NCI-H1930 (cell line): ENCODE data around the gene ASPDH.

Experiments
- DNase-seq, 2 experiments: peaks; one replicate each; lab custom pipeline; 2025; lab: John Stamatoyannopoulos, UW

Gene ASPDH

DNA sequence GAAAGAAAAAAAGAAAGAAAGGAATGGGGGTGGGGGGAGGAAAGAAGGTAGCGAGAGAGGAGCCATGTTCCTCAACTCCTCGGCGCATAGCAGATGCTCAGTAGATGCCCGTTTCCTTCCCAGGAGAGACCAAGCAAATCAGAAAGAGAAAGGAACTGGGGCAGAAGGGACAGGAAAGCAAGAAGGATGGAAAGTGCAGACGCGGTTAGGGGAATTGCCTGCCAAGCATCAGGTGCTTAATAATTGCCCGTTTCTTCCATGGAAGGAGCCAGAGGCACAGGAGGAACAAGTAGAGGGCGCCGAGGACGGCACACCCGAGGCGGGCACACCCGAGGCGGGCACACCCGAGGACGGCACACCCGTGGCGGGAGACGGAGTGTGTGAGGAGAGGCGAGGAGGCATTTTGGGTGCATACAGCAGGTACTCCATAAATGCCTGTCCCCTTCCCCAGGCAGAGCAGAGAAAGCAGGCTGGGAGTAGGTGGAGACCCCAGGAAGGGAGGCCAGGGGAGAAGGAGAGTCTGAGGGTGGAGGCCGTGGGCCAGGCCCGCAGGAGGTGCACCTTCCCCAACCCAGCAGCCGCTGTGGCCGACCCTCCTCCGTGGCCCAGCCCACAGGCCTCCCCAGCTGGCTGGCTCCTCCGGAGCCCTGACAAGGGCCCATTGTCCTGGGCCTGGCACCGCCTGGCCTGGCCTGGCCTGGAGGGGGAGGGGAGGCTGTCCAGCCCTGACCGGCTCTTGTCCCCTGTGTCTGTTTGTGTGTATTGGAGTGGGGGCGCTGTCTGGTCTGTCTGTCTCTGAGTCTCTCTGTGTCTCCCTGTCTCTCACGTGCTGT is 17.3 kb downstream of the ASPDH start:
- DNase-seq = no peak

GRCh38 chr19:50495020-50495531 is 18.6 kb downstream of the ASPDH start:
- DNase-seq = no peak

DNA sequence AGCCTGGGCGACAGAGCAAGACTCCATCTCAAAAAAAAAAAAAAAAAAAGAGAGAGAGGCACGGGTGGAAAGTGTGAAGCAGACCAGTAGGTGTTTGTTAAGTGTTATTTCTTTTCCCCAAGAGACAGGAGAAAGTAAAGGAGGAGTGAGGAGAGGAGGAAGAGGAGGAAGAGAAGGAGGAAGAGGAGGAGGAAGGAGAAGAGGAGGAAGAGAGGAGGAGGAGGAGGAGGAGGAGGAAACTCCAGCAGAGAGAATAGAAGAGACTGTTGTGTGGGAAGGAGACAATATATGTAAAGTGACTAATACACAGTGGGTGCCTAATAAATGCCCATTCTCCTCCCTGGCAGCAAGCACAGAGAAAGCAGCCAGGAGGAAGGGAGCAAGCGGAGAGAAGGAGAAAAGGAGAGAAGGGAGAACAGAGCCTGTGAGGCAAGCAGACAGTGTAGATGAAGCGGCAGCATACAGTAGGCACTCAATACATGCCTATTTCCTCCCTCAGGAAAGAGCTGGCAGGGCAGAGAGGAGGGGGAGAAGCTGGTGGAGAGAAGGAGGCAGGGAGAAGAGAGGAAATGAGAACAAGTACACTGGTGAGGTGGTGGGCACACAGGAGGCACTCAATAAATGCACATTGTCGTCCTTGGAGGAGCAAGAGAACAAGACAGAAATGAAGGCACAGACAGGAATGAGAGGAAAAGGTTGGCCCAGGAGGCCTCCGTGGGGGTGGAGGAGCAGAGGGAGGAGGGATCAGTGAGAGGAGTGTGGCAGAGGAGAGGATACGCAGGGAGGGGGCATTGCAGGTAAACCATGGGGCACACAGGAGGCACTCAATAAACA is 19.3 kb downstream of the ASPDH start:
- DNase-seq = no peak

- no peak for DNase-seq
Observed at GRCh38 chr19:50493171-50493570, 20.5 kb downstream of the ASPDH start.

DNA sequence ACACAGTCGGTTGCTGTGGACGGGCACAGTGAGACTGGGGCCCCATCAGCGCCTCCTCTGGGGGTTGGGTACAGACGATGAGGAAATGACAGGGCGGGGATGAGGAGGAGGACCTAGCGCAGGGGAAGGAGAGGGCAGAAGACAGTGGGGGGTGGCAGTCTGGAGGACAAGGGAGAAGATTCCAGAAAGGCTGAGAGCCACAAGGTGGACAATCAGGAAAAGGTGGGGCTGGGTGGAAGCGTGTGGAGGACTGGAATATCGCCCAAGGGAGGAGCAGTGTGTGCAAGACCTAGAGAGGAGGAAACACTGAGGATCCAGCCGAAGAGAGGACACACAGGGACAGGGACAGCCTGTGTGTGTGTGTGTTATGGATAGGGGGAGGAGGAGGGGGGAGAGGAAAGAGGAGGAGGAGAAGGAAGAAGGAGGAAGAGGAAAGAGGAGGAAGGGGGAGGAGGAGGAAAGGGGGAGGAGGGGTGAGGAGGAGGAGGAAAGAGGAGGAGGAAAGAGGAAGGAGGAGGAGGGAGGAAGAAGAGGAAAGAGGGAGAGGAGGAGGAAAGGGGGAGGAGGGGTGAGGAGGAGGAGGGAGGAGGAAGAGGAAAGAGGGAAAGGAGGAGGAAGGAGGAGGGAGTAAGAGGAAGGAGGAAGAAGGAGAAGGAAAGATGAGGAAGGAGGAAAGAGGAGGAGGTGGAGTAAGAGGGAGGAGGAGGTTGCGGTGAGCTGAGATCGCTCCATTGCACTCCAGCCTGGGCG is 21.2 kb downstream of the ASPDH start:
- no peak for DNase-seq

GRCh38 chr19:50490991-50491472 is 22.7 kb downstream of the ASPDH start:
- DNase-seq = no peak

DNA sequence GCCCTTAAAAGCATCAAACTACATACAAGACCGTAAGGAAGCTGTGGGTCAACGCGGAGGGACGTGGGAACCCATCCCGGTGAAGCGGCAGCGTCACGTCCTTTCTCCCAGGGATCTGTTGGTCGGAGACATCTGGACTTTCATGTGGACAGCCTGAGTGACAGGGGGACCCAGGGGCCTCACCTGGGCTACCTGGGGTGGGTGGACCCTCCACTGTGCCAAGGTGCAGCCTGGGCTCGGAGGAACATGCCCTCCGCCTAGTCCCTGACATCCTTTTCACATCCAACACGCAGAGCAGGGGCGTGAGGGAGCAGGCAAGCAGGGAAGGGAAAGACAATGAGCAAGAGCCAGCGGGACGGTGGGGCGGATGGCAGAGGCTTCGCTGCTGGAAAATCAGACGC is 23.3 kb downstream of the ASPDH start:
- DNase-seq = no peak

GRCh38 chr19:50489461-50490011 is 24.2 kb downstream of the ASPDH start:
- no peak for DNase-seq

- DNase-seq = no peak
Observed at GRCh38 chr19:50488389-50489194, 25.1 kb downstream of the ASPDH start.

GRCh38 chr19:50486823-50487515 is 26.7 kb downstream of the ASPDH start:
- peak; percentile 33 to 50 for DNase-seq

DNA sequence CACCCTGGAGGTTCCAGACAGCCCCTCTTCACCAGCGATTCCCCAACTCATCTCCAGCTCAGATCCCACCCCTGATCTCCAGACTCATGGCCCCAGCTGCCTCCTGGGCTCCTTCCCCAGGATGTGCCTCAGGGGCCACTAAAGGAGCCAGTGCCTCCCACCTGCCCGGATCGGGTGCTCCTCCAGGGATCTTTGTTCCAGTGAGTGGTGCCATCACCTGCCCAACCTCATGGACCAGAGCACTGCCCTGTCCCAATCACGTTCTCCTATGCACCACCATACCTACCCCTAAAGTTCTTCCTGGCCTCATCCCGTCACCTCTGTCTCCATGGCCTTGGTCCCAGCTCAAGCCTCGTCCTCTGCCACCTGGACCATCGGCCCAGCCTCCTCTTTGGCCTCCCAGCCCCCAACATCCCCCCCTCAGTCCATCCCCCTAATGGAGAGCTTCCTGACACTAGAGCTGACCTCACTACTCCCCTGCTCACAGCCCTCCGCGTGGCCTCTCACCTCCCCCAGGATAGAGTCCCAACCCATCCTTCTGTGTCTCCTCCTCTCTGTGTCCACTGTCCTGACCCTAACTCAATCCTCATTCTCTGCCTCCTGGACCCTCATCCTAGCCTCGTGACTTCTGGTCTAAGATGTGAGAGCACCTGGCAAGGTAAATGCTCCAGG is 28.3 kb downstream of the ASPDH start:
- DNase-seq = no peak

GRCh38 chr19:50482916-50483315 is 30.8 kb downstream of the ASPDH start:
- DNase-seq = no peak

GRCh38 chr19:50482271-50482855 is 31.4 kb downstream of the ASPDH start:
- DNase-seq = no peak

DNA sequence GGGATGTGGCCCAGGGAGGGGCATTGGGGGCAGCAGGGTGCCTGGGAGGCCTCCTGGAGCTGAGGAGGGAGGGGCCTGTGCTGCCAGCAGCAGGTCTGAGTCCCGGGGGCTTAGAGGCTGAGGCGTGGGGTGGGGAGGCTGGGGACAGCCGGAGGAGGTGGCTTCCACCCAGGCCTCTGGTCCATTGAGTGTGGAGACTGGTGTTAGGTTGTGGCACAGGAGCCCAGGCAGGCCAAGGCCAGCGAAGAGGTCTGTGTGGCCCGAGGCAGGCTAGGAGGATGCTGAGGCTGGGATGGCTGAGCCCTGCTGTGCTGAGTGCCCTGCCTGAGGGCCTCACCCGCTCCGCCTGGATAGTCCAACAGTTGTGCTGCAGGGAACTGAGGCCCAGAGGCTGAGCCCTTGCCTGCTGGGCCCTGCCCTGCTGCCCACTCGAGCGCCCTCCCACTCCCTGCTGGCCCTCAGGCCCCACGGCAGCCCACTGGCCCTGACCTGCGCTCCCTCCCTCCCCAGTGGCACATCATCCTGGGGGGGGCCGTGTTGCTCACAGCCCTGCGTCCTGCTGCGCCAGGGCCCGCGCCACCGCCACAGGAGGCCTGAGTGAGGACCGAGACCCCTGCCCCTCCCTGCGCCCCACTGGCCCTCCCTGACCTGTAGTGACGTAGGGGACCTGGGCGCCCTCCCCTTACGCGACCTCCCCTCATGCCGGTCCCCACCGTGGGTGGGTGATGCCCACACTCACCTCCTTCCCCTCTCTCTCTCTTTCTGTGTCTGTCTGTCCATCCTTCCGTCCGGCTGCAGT is 32.2 kb downstream of the ASPDH start:
- DNase-seq = no peak

DNA sequence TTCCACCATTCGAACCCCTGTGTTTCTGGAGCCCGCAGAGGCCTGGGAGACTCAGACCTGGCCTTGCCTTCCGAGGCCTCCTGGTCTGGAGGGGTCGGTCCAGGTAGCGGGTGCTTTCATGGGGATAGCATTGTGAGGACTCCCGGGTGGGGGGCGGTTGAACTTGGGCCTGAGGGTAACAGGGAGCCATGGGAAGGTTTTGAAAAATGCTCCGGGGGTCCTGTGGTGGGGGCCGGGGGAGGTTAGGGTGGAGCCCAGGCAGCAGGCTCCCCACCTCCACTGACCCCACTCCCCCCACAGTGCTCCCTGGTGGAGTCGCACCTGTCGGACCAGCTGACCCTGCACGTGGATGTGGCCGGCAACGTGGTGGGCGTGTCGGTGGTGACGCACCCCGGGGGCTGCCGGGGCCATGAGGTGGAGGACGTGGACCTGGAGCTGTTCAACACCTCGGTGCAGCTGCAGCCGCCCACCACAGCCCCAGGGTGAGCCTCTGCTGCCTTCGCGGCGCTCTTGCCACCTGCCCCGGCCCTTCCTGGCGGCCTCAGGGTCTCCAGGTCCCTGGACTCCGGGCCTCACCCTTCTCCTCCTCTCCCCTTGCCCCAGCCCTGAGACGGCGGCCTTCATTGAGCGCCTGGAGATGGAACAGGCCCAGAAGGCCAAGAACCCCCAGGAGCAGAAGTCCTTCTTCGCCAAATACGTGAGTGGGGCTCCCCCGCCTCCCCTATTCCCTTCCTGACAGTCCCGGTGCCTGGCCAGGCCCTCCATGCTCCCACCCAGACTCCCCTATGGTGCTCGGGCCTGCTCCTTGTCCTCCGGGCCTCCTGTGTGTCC is 33.2 kb downstream of the ASPDH start:
- DNase-seq = no peak

DNA sequence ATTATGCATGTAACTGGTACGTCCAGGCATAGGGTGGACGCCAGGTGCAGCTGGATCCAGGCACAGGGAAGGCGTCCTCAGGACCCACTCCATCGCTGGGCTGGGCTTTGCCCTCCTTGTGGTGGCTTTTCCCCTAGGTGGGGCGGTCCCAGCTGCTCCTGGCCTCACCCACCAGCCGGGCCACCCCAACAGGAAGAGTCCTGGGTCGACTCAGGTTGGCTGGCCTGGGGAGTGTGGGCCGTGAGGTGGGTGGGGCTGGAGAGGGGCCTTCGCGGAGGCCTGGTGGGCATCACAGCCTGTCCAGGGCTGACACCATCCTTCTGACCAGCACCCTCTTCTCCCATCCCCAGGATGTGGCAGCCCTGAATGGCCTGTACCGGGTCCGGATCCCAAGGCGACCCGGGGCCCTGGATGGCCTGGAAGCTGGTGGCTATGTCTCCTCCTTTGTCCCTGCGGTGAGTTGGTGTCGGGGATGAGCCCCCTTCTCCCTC is 33.9 kb downstream of the ASPDH start:
- DNase-seq = no peak
